Gastroesophageal sphincter (tissue), 4 donors: ENCODE data around the gene CNTRL. TPM values are rescaled to one million over a fixed set of nuclear protein-coding genes. Genes with fewer than 3 reads are reported as not detected.
"Not testable (repeated sequence)": the region's sequence is repeated elsewhere in the genome, so short reads cannot be mapped to it uniquely, and the experiment has no call there.

Experiments
- ATAC-seq: fragments of 150-250 bp; one replicate; pipeline ENCODE4 v1.9.1; 2016; ENCODE audit warnings: mild to moderate bottlenecking, moderate library complexity
- H3K27ac ChIP-seq, 4 donors: fragments of 200-600 bp; sonication (generic) in 3 of 4; 1 replicate in 3 of 4; 2 replicates in 1 of 4; pipeline ENCODE4 v1.5.1; 2016 to 2019
- H3K27me3 ChIP-seq: fragments of 200-600 bp; sonication (generic); one replicate; pipeline ENCODE4 v1.5.1; 2019
- H3K36me3 ChIP-seq, 2 donors: fragments of 200-600 bp; sonication (generic); one replicate each; pipeline ENCODE4 v1.5.1; 2019; ENCODE audit warnings: control low read depth in 1 of 2
- H3K4me1 ChIP-seq, 3 donors: fragments of 200-600 bp; sonication (generic); 1 replicate in 2 of 3; 2 replicates in 1 of 3; pipeline ENCODE4 v1.5.1; 2016 to 2019; ENCODE audit warnings: control low read depth in 2 of 3
- H3K4me3 ChIP-seq, 2 donors: fragments of 200-600 bp; sonication (generic); one replicate each; pipeline ENCODE4 v1.5.1; 2019; ENCODE audit warnings: mild to moderate bottlenecking in 1 of 2, moderate library complexity in 1 of 2
- H3K9me3 ChIP-seq, 3 donors: fragments of 200-600 bp; sonication (generic); one replicate each; pipeline ENCODE4 v1.5.1; 2017 to 2019; ENCODE audit warnings: control low read depth in 2 of 3
- CTCF ChIP-seq, 4 experiments: fragments of 200-600 bp in 2 of 4; fragments of 450-650 bp in 2 of 4; sonication (generic) in 1 of 4; IDR thresholded peaks; one replicate each; pipeline ENCODE4 v1.5.1; 2017 to 2019; ENCODE audit warnings: antibody characterized with exemption in 4 of 4, mild to moderate bottlenecking in 2 of 4, moderate library complexity in 2 of 4
- EP300 ChIP-seq: sonication (generic); formaldehyde crosslinking; IDR thresholded peaks from one replicate; pipeline ENCODE4 v1.6.1; 2017; ENCODE audit warnings: antibody characterized with exemption, mild to moderate bottlenecking
- POLR2A ChIP-seq, 2 donors: fragments of 450-650 bp; IDR thresholded peaks; one replicate each; pipeline ENCODE4 v1.6.1; 2017; ENCODE audit warnings: antibody characterized with exemption in 2 of 2, mild to moderate bottlenecking in 2 of 2, moderate library complexity in 1 of 2
- POLR2AphosphoS5 ChIP-seq: sonication (generic); formaldehyde crosslinking; IDR thresholded peaks from one replicate; pipeline ENCODE4 v1.6.1; 2017; ENCODE audit warnings: antibody characterized with exemption
- WGBS, 2 donors: methylation state at CpG; one replicate each; pipeline ENCODE4 v1.1.5; 2018; ENCODE audit warnings: low coverage in 1 of 2; 5-methylcytosine and 5-hydroxymethylcytosine counted together
- total RNA-seq, 4 donors: library from RNA; depleted of rRNA; stranded (reverse); fragments of >200 nt; gene quantifications; one replicate each; pipeline ENCODE4 v1.1.0, GENCODE V29; 2016

CNTRL gene
- total RNA-seq, 4 donors from 2014 or later, result 7.3 to 18.7 (median 16.9) TPM

- H3K27me3 ChIP-seq, result no peaks in the 10 kb centered on the region
- TF ChIP-seq POLR2A (IDR thresholded peaks at IDR 0.05) (no peak), POLR2AphosphoS5 (no peak), EP300 (no peak), CTCF (IDR thresholded peaks at IDR 0.05) (no peak)
- no peaks in the 10 kb centered on the region for H3K4me1 ChIP-seq
- peaks cover 0 to 38% of the 10 kb centered on the region in 2 donors for H3K36me3 ChIP-seq
- H3K4me3 ChIP-seq, result no peak overlapping the region
- ATAC-seq, result no peak
- no peaks in the 10 kb centered on the region for H3K9me3 ChIP-seq
- H3K27ac ChIP-seq, result no peak overlapping the region
These were observed 20.3 kb downstream of the CNTRL start for GRCh38 chr9:121095057-121095456.

GRCh38 chr9:121098567-121099198 lies 23.9 kb downstream of the CNTRL start:
- TF ChIP-seq POLR2A (IDR thresholded peaks at IDR 0.05) (no peak), POLR2AphosphoS5 (no peak)
- Histone ChIP-seq H3K27ac (no peak overlapping the region), H3K4me3 (no peak overlapping the region), H3K36me3 (peaks cover 0 to 26% of the 10 kb centered on the region in 2 donors), H3K4me1 (no peaks in the 10 kb centered on the region), H3K27me3 (no peaks in the 10 kb centered on the region), H3K9me3 (no peaks in the 10 kb centered on the region)
- ATAC-seq, result no peak
- WGBS, 2 donors, result 53 to 91% methylated on average over 5 of the region's 5 CpGs

GRCh38 chr9:121104054-121104453 lies 29.3 kb downstream of the CNTRL start:
- not testable (repeated sequence) for ATAC-seq, H3K4me3 ChIP-seq, H3K36me3 ChIP-seq, H3K27ac ChIP-seq, H3K9me3 ChIP-seq, H3K4me1 ChIP-seq, H3K27me3 ChIP-seq
- 92 to 100% methylated on average over 2 to 4 of the region's 5 CpGs for WGBS, 2 donors

- Histone ChIP-seq H3K27ac (no peak overlapping the region), H3K4me1 (no peaks in the 10 kb centered on the region), H3K36me3 (no peaks in the 10 kb centered on the region), H3K9me3 (no peaks in the 10 kb centered on the region), H3K4me3 (no peak overlapping the region), H3K27me3 (no peaks in the 10 kb centered on the region)
- 83 to 84% methylated on average over 2 of the region's 2 CpGs for WGBS, 2 donors
- no peak for TF ChIP-seq POLR2AphosphoS5
- TF ChIP-seq CTCF (IDR thresholded peaks at IDR 0.05), result no peak
- no peak for TF ChIP-seq EP300
- no peak for TF ChIP-seq POLR2A (IDR thresholded peaks at IDR 0.05)
- ATAC-seq, result no peak
These were observed 30.8 kb downstream of the CNTRL start for GRCh38 chr9:121105531-121105930.

GRCh38 chr9:121107029-121107428 lies 32.3 kb downstream of the CNTRL start:
- no peak overlapping the region for H3K27ac ChIP-seq
- no peaks in the 10 kb centered on the region for H3K36me3 ChIP-seq
- ATAC-seq, result no peak
- TF ChIP-seq POLR2A (IDR thresholded peaks at IDR 0.05), result no peak
- no peak for TF ChIP-seq POLR2AphosphoS5
- no peak for TF ChIP-seq CTCF (IDR thresholded peaks at IDR 0.05)
- no peak for TF ChIP-seq EP300
- no peaks in the 10 kb centered on the region for H3K27me3 ChIP-seq
- H3K4me1 ChIP-seq, result no peaks in the 10 kb centered on the region
- H3K9me3 ChIP-seq, result no peaks in the 10 kb centered on the region
- 77 to 78% methylated on average over 1 of the region's 1 CpG for WGBS, 2 donors
- no peak overlapping the region for H3K4me3 ChIP-seq

GRCh38 chr9:121107881-121108280 lies 33.1 kb downstream of the CNTRL start:
- no peaks in the 10 kb centered on the region for H3K4me1 ChIP-seq
- H3K27ac ChIP-seq, result no peak overlapping the region
- no peak for TF ChIP-seq EP300
- TF ChIP-seq POLR2AphosphoS5, result no peak
- TF ChIP-seq POLR2A (IDR thresholded peaks at IDR 0.05), result no peak
- no peak for TF ChIP-seq CTCF (IDR thresholded peaks at IDR 0.05)
- no peak for ATAC-seq
- H3K4me3 ChIP-seq, result no peak overlapping the region
- H3K9me3 ChIP-seq, result no peaks in the 10 kb centered on the region
- whole genome bisulfite sequencing, 2 donors, result 95 to 100% methylated on average over 1 of the region's 1 CpG
- no peaks in the 10 kb centered on the region for H3K36me3 ChIP-seq
- no peaks in the 10 kb centered on the region for H3K27me3 ChIP-seq
